ENCODE results near the gene HTRA1.

- TF ChIP-seq, protein P1, sequence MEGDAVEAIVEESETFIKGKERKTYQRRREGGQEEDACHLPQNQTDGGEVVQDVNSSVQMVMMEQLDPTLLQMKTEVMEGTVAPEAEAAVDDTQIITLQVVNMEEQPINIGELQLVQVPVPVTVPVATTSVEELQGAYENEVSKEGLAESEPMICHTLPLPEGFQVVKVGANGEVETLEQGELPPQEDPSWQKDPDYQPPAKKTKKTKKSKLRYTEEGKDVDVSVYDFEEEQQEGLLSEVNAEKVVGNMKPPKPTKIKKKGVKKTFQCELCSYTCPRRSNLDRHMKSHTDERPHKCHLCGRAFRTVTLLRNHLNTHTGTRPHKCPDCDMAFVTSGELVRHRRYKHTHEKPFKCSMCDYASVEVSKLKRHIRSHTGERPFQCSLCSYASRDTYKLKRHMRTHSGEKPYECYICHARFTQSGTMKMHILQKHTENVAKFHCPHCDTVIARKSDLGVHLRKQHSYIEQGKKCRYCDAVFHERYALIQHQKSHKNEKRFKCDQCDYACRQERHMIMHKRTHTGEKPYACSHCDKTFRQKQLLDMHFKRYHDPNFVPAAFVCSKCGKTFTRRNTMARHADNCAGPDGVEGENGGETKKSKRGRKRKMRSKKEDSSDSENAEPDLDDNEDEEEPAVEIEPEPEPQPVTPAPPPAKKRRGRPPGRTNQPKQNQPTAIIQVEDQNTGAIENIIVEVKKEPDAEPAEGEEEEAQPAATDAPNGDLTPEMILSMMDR (conservative IDR thresholded peaks at IDR 0.05 in 1 of 2, IDR thresholded peaks at IDR 0.05 in 1 of 2; ENCODE audit: extremely low read depth in 1 of 2, insufficient read depth in 1 of 2, low read depth in 1 of 2, low read length in 2 of 2), result no peak
- TF ChIP-seq EZH2 (IDR thresholded peaks at IDR 0.05; ENCODE audit: borderline replicate concordance, low read length), result no peak
Observed at GRCh38 chr10:122561212-122561611, 99.9 kb downstream of the HTRA1 start.
